ENCODE measurements around the gene CDC27.

GRCh38 chr17:47164263-47164662 lies 24.8 kb downstream of the CDC27 start:
- TF ChIP-seq CTCF (conservative IDR thresholded peaks at IDR 0.05 in 1 of 2, IDR thresholded peaks at IDR 0.05 in 1 of 2; ENCODE audit: low read depth in 1 of 2, low read length in 2 of 2) (no peak), EZH2 (IDR thresholded peaks at IDR 0.05; ENCODE audit: low read length, missing control alignments) (no peak)
